GM23338 (cell line): ENCODE data around the gene TMEM219. TPM values are rescaled to one million over a fixed set of nuclear protein-coding genes. Genes with fewer than 3 reads are reported as not detected.

Experiments used
- ATAC-seq: fragments of 200-7000 bp; cut with Tn5 transposase; 3 replicates; pipeline ENCODE4 v1.9.1; 2020
- DNase-seq: peaks from one replicate; pipeline ENCODE4 v3.0.0-alpha.2; 2015; ENCODE audit warnings: low spot score
- H2AFZ ChIP-seq: fragments of 200-600 bp; sonication (generic); 2 replicates; pipeline ENCODE4 v1.8.0; 2016; ENCODE audit warnings: antibody characterized with exemption, mild to moderate bottlenecking, moderate library complexity
- H3F3A ChIP-seq: fragments of 200-600 bp; sonication (generic); replicated peaks from 2 replicates; pipeline ENCODE4 v1.8.0; 2017; ENCODE audit warnings: antibody characterized with exemption, mixed run types, low read depth
- H3K27ac ChIP-seq: fragments of 200-600 bp; sonication (generic); 2 replicates; pipeline ENCODE4 v1.6.1; 2016; ENCODE audit warnings: low read depth
- H3K27me3 ChIP-seq: fragments of 200-600 bp; sonication (generic); 2 replicates; pipeline ENCODE4 v1.8.0; 2016; ENCODE audit warnings: mild to moderate bottlenecking, mixed run types, moderate library complexity; ENCODE audit not compliant: insufficient read depth
- H3K36me3 ChIP-seq: fragments of 200-600 bp; sonication (generic); 2 replicates; pipeline ENCODE4 v1.8.0; 2016; ENCODE audit warnings: mild to moderate bottlenecking; ENCODE audit not compliant: insufficient read depth
- H3K4me1 ChIP-seq: fragments of 200-600 bp; sonication (generic); 2 replicates; pipeline ENCODE4 v1.8.0; 2016; ENCODE audit warnings: mild to moderate bottlenecking, moderate library complexity; ENCODE audit not compliant: insufficient read depth
- H3K4me2 ChIP-seq: fragments of 200-600 bp; sonication (generic); 2 replicates; pipeline ENCODE4 v1.7.1; 2017; ENCODE audit warnings: mixed run types
- H3K4me3 ChIP-seq: fragments of 200-600 bp; sonication (generic); 2 replicates; pipeline ENCODE4 v1.6.1; 2016; ENCODE audit warnings: mixed run types
- H3K79me2 ChIP-seq: fragments of 200-600 bp; sonication (generic); replicated peaks from 2 replicates; pipeline ENCODE4 v1.8.0; 2017; ENCODE audit warnings: mild to moderate bottlenecking; ENCODE audit not compliant: insufficient read depth
- H3K9me2 ChIP-seq: fragments of 200-600 bp; sonication (generic); 2 replicates; pipeline ENCODE4 v1.8.0; 2017; ENCODE audit not compliant: insufficient read depth
- H4K20me1 ChIP-seq: fragments of 200-600 bp; sonication (generic); replicated peaks from 2 replicates; pipeline ENCODE4 v1.8.0; 2017; ENCODE audit warnings: mild to moderate bottlenecking; ENCODE audit not compliant: insufficient read depth
- H3K27ac Mint-ChIP-seq: 2 replicates; pipeline ENCODE4 v1.8.0; 2020; ENCODE audit warnings: inconsistent platforms, mild to moderate bottlenecking, moderate library complexity, mixed read lengths
- H3K27me3 Mint-ChIP-seq: 3 replicates; pipeline ENCODE4 v1.8.0; 2022; ENCODE audit warnings: low read depth, mild to moderate bottlenecking, moderate library complexity, mixed read lengths, inconsistent platforms; ENCODE audit not compliant: insufficient read depth, poor library complexity
- H3K36me3 Mint-ChIP-seq: 3 replicates; pipeline ENCODE4 v1.8.0; 2021; ENCODE audit warnings: low read depth, mild to moderate bottlenecking, inconsistent platforms, moderate library complexity, mixed read lengths
- H3K4me1 Mint-ChIP-seq: 3 replicates; pipeline ENCODE4 v1.8.0; 2020; ENCODE audit warnings: mild to moderate bottlenecking, inconsistent platforms, mixed read lengths
- H3K4me3 Mint-ChIP-seq: 3 replicates; pipeline ENCODE4 v1.8.0; 2021; ENCODE audit warnings: moderate library complexity, mild to moderate bottlenecking, inconsistent platforms, mixed read lengths
- H3K9me3 Mint-ChIP-seq: 3 replicates; pipeline ENCODE4 v1.8.0; 2020; ENCODE audit warnings: moderate library complexity, mild to moderate bottlenecking, inconsistent platforms, mixed read lengths
- CREB1 ChIP-seq: fragments of 250-450 bp; sonication (Bioruptor Pico); IDR thresholded peaks from 2 replicates; pipeline ENCODE4 v1.5.0; 2020; ENCODE audit warnings: low read depth, mild to moderate bottlenecking, moderate library complexity
- CTCF ChIP-seq, 2 experiments: fragments of 200-600 bp in 1 of 2; sonication (generic) in 1 of 2; conservative IDR thresholded peaks; 2 replicates each; pipeline versions ENCODE4 v1.5.1 to v1.6.1; 2016 to 2017; ENCODE audit warnings: antibody characterized with exemption in 2 of 2, low read depth in 2 of 2, mild to moderate bottlenecking in 2 of 2, moderate library complexity in 1 of 2
- NANOG ChIP-seq: IDR thresholded peaks from 2 replicates; pipeline ENCODE4 v1.6.1; 2016; ENCODE audit warnings: antibody characterized with exemption, borderline replicate concordance
- ZNF114 ChIP-seq: fragments of 250-450 bp; sonication (Bioruptor Pico); IDR thresholded peaks from 2 replicates; pipeline ENCODE4 v1.5.0; 2020; ENCODE audit warnings: mild to moderate bottlenecking, moderate library complexity
- ZNF331 ChIP-seq: fragments of 250-450 bp; sonication (Bioruptor Pico); IDR thresholded peaks from 2 replicates; pipeline ENCODE4 v1.5.0; 2020; ENCODE audit warnings: low read depth, mild to moderate bottlenecking, moderate library complexity
- ZNF462 ChIP-seq: fragments of 250-450 bp; sonication (Bioruptor Pico); IDR thresholded peaks from 2 replicates; pipeline ENCODE4 v1.5.0; 2020; ENCODE audit warnings: mild to moderate bottlenecking, moderate library complexity
- polyA plus RNA-seq: library from polyadenylated mRNA; unstranded; fragments of >200 nt; fragmentation: Nextera tagmentation; extraction: Ambion mirVana; gene quantifications from 2 replicates; pipeline ENCODE4 v1.2.1, GENCODE V29; 2016
- total RNA-seq: library from RNA; depleted of rRNA; stranded (reverse); fragments of >200 nt; shearing (Covaris generic); gene quantifications from 2 replicates; pipeline ENCODE4 v1.2.3, GENCODE V29; 2014
- TF ChIP-seq, protein P1 (sequence below): IDR thresholded peaks from one replicate; pipeline ENCODE4 v1.6.1; 2018; ENCODE audit warnings: antibody characterized with exemption; ENCODE audit not compliant: unreplicated experiment
- TF ChIP-seq, protein P2 (sequence below): IDR thresholded peaks from 2 replicates; pipeline ENCODE4 v1.6.1; 2016; ENCODE audit warnings: antibody characterized with exemption

The TMEM219 gene
- total and polyA plus RNA-seq, 2 experiments from 2014 or later: 50.0 to 82.3 TPM

DNA sequence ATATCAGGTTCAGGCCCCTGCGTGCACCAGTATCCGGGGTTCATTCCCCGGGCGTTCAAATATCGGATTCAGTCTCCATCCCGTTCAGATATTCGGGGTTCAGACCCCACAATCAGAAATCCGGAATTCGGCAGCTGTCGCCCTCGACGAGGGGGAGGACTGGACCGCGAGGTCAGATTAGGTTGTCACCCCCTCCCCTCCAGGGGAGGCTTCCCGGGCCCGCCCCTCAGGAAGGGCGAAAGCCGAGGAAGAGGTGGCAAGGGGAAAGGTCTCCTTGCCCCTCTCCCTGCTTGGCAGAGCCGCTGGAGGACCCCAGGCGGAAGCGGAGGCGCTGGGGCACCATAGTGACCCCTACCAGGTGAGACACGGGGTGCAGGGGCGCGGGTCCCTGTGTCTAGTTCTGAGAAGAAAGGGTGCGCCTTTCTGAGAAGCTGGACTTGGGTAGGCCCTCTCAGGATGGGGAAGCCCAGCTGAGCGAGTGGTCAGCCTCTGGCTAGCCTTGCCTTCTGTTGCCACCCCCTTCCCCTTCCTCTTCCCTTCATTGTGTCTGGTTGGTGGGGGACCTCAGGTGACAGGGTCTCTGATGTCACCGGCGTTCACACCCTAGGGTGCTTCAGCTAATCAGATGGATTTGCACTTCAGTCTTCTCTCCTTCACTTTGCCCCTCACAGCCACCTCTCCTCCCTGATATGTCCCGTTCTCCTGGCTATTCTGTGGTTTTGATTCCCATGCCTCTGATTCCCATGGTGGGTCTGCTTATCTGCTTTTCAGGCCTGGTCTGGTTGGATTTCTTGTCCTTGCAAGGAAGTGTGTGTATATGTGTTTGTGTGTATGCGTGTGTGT is 12.6 kb downstream of the TMEM219 start (continued):
- no peak for TF ChIP-seq NANOG
- no peak; a peak in 1 of 4 replicates for TF ChIP-seq CTCF (conservative IDR thresholded peaks at IDR 0.05; ENCODE audit: low read depth in 2 of 2)
- TF ChIP-seq ZNF331 (CRISPR knock-in tag): no peak
- TF ChIP-seq, protein P1, sequence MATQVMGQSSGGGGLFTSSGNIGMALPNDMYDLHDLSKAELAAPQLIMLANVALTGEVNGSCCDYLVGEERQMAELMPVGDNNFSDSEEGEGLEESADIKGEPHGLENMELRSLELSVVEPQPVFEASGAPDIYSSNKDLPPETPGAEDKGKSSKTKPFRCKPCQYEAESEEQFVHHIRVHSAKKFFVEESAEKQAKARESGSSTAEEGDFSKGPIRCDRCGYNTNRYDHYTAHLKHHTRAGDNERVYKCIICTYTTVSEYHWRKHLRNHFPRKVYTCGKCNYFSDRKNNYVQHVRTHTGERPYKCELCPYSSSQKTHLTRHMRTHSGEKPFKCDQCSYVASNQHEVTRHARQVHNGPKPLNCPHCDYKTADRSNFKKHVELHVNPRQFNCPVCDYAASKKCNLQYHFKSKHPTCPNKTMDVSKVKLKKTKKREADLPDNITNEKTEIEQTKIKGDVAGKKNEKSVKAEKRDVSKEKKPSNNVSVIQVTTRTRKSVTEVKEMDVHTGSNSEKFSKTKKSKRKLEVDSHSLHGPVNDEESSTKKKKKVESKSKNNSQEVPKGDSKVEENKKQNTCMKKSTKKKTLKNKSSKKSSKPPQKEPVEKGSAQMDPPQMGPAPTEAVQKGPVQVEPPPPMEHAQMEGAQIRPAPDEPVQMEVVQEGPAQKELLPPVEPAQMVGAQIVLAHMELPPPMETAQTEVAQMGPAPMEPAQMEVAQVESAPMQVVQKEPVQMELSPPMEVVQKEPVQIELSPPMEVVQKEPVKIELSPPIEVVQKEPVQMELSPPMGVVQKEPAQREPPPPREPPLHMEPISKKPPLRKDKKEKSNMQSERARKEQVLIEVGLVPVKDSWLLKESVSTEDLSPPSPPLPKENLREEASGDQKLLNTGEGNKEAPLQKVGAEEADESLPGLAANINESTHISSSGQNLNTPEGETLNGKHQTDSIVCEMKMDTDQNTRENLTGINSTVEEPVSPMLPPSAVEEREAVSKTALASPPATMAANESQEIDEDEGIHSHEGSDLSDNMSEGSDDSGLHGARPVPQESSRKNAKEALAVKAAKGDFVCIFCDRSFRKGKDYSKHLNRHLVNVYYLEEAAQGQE: no peak
- TF ChIP-seq, protein P2, sequence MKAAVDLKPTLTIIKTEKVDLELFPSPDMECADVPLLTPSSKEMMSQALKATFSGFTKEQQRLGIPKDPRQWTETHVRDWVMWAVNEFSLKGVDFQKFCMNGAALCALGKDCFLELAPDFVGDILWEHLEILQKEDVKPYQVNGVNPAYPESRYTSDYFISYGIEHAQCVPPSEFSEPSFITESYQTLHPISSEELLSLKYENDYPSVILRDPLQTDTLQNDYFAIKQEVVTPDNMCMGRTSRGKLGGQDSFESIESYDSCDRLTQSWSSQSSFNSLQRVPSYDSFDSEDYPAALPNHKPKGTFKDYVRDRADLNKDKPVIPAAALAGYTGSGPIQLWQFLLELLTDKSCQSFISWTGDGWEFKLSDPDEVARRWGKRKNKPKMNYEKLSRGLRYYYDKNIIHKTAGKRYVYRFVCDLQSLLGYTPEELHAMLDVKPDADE: no peak
- TF ChIP-seq CREB1 (CRISPR knock-in tag): no peak

DNA sequence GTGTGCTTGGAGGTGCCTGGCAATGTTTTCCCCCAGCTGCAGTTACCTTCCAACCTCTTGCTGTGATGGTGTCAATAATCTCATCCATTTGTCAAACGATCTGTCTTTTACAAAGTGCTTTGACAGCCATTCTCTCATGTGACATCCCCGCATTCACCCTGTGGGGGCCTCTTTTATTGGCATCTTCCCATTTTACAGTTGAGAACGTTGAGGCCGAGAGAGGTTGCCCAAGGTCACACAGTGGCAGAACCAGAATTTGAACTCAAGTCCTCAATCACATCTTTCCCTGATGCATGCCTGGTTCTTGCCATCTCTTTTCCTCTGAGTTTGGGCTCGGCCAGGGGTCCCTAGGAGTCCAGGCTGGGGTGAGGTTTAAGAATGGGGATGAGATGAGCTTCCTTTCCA is 13.3 kb downstream of the TMEM219 start:
- peak overlapping the region; percentile 100 for H3K4me2 ChIP-seq
- H3K27ac ChIP-seq: no peak overlapping the region
- DNase-seq (no peak), ATAC-seq (no peak)
- Mint-ChIP-seq H3K4me1 (peaks cover 29% of the 10 kb centered on the region), H3K27ac (no peak overlapping the region), H3K9me3 (peaks cover 21% of the 10 kb centered on the region), H3K36me3 (peaks cover 40% of the 10 kb centered on the region), H3K4me3 (peak overlapping the region; percentile 97), H3K27me3 (peaks cover 18% of the 10 kb centered on the region)
- peaks cover 27% of the 10 kb centered on the region for H3K4me1 ChIP-seq
- H3K36me3 ChIP-seq: peaks cover 18% of the 10 kb centered on the region
- peak overlapping the region; percentile 98 for H3K4me3 ChIP-seq
- peaks cover 16% of the 10 kb centered on the region for H3K27me3 ChIP-seq
- H3K9me2 ChIP-seq: peaks cover 4% of the 10 kb centered on the region; the same call in 1 of the 2 replicates
- H4K20me1 ChIP-seq: peaks cover 17% of the 10 kb centered on the region
- peaks cover 37% of the 10 kb centered on the region for H3K79me2 ChIP-seq
- no peak overlapping the region for H2AFZ ChIP-seq
- H3F3A ChIP-seq: peaks cover 23% of the 10 kb centered on the region; the same call in 1 of the 2 replicates
- TF ChIP-seq ZNF114 (CRISPR knock-in tag): no peak
- TF ChIP-seq CTCF (conservative IDR thresholded peaks at IDR 0.05; ENCODE audit: low read depth in 2 of 2): no peak
- TF ChIP-seq ZNF462: no peak
- TF ChIP-seq ZNF331 (CRISPR knock-in tag): no peak
